Activated T-helper 9 cell treated with anti-CD3 and anti-CD28 coated beads, Interleukin-2, amount 50 U/mL, for 16 hours (primary cell): ENCODE data around the gene GRB7.
"Not testable (repeated sequence)": the region's sequence is repeated elsewhere in the genome, so short reads cannot be mapped to it uniquely, and the experiment has no call there.

Experiments
- DNase-seq: peaks from one replicate; pipeline ENCODE4 v3.0.0-alpha.2; 2020; ENCODE audit warnings: low read depth

The GRB7 gene

GRCh38 chr17:39737760-39738567 is at the start of gene GRB7:
Gene GRB7 (plus strand): TSS chr17:39737938. CDS start chr17:39742302, 4,364 bp downstream.
- DNase-seq: no peak

- no peak for DNase-seq
These were observed 49.3 kb upstream of the GRB7 start for GRCh38 chr17:39688475-39688835.

- DNase-seq: no peak
These were observed 48.8 kb upstream of the GRB7 start for GRCh38 chr17:39688945-39689344.

GRCh38 chr17:39694593-39694992 is 43.1 kb upstream of the GRB7 start:
- no peak for DNase-seq

- DNase-seq: no peak
These were observed 42.7 kb upstream of the GRB7 start for GRCh38 chr17:39695089-39695474.

- no peak for DNase-seq
These were observed 41.0 kb upstream of the GRB7 start for GRCh38 chr17:39696731-39697130.

- DNase-seq: no peak
These were observed 39.8 kb upstream of the GRB7 start for GRCh38 chr17:39697961-39698360.

GRCh38 chr17:39699157-39699817 is 38.5 kb upstream of the GRB7 start:
- not testable (repeated sequence) for DNase-seq

- DNase-seq: no peak
These were observed 38.0 kb upstream of the GRB7 start, which contains the start of gene ERBB2 for GRCh38 chr17:39699818-39700147. Gene ERBB2 (plus strand): TSS chr17:39700064. CDS start chr17:39700239, 175 bp downstream.

GRCh38 chr17:39700148-39700987 is 37.4 kb upstream of the GRB7 start:
- DNase-seq: no peak

- no peak for DNase-seq
These were observed 36.5 kb upstream of the GRB7 start for GRCh38 chr17:39701012-39701783.

GRCh38 chr17:39701784-39702422 is 35.8 kb upstream of the GRB7 start:
- DNase-seq: no peak

GRCh38 chr17:39702901-39703893 is 34.5 kb upstream of the GRB7 start:
- no peak for DNase-seq

- DNase-seq: no peak
These were observed 33.8 kb upstream of the GRB7 start for GRCh38 chr17:39703913-39704312.

GRCh38 chr17:39704821-39705551 is 32.8 kb upstream of the GRB7 start:
- DNase-seq: no peak

GRCh38 chr17:39705786-39706348 is 31.9 kb upstream of the GRB7 start:
- DNase-seq: no peak

- DNase-seq: no peak
These were observed 31.4 kb upstream of the GRB7 start for GRCh38 chr17:39706383-39706782.

GRCh38 chr17:39706921-39707337 is 30.8 kb upstream of the GRB7 start:
- DNase-seq: no peak
